ENCODE measurements around the gene WDR38.

GRCh38 chr9:124873664-124874063 lies 20.4 kb downstream of the WDR38 start:
- TF ChIP-seq CTCF (IDR thresholded peaks at IDR 0.05) (no peak), POLR2A (IDR thresholded peaks at IDR 0.05) (no peak)

Measured in right lobe of liver (tissue), 4 donors.